ENCODE data around the gene LRP1B.

DNA sequence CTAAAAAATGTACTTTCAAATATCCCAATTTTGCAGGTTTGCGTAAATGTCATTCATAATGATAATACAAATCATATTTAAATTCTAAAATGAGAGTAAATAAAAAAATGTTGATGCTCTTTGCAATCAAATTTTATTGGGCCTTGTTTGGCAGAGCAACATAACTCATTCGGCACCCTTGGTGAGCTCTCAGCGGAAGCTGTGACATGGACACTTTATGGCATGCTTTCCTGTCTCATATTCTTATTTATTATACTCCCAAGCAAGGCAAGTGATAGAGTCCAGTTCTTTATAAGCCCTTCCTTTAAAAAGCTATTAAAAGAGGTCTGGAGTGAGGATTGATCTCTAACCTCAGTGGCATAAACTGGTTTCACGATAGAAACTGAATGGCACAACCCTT is 1857.4 kb downstream of the LRP1B start:
- TF ChIP-seq EZH2phosphoT487 (IDR thresholded peaks at IDR 0.05; ENCODE audit: insufficient read depth, low read depth): no peak
- no peak for TF ChIP-seq EZH2 (IDR thresholded peaks at IDR 0.05; ENCODE audit: insufficient read depth, poor library complexity, severe bottlenecking)
